H54 (cell line): ENCODE data around the gene PDE6H.

ENCODE experiments used
- DNase-seq: peaks from one replicate; pipeline ENCODE4 v3.0.0; 2011; ENCODE audit warnings: low spot score, mixed read lengths; ENCODE audit not compliant: insufficient read length
- FAIRE-seq: peaks from 3 replicates; lab custom pipeline; 2011; peaks lifted over from hg19 to GRCh38; lab: Jason Lieb, UNC
- POLR2A ChIP-seq: IDR thresholded peaks from 2 replicates; pipeline ENCODE4 v1.6.1; 2011; ENCODE audit warnings: low read depth, mild to moderate bottlenecking, low read length

The PDE6H gene

DNA sequence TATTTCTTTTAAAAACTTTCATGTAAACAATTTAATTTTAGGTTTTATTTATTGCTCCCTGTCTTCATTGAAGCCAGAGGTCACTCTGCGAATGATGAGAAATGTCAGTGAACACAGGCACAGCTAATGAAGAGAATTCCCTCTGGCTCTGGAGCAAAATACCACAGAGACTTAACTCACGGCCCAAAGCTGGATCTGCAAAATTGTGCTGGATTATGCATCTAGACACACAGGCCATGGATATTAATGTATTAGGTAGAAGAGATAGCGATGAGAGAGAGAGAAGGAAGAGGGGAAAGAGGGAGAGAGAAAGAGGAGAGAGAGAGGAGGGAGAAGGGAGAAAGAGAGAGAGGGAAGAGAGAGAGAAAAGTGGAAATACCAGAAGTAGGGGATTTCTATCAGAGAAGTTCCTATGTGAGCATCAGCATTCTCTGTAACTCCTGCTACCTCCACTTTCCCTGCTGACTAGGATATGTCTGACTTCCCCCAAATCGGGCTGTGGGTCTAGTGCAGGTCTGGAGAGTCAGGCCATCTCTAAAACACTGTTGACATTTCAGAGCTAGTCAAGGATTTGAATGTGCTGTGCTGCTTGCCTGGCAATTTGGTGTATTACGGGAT, 15.2 kb upstream of the PDE6H start:
- TF ChIP-seq POLR2A = no peak
- FAIRE-seq = no peak
- no peak for DNase-seq

- TF ChIP-seq POLR2A = no peak
- FAIRE-seq (no peak), DNase-seq (no peak)
These were observed 14.3 kb upstream of the PDE6H start for GRCh38 chr12:14958361-14959125.

DNA sequence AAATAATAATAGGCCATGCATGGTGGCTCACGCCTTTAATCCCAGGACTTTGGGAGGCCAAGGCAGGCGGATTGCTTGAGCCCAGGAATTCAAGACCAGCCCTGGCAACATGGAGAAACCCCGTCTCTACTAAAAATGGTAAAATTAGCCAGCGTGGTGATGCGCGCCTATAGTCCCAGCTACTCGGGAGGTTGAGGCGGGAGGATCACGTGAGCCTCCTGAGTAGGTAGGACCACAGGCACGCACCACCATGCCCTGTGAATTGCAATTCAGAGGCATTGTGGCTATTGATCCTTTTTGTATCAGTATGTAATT, 13.8 kb upstream of the PDE6H start:
- FAIRE-seq (no peak), DNase-seq (no peak)
- TF ChIP-seq POLR2A = no peak

DNA sequence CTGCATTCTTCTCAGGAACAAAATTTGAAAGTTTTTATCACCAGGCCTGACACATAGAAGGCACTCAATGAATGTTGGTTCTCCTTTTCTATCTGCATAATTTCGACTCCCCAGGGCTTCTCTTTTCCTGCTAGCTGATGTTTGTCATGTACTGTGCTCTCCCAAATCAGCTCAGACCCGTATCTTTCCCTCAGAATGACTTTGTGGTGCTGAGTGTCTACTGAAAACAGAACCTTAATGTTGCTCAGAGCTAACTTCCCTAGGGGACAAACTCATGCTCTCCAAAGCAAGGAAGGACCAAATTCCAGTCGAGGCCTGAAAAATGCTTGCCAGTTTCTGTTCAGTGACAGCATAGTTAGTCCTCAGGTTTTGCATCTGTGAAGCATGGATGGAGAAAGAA, 13.4 kb upstream of the PDE6H start:
- DNase-seq (no peak), FAIRE-seq (no peak)
- TF ChIP-seq POLR2A = no peak

DNA sequence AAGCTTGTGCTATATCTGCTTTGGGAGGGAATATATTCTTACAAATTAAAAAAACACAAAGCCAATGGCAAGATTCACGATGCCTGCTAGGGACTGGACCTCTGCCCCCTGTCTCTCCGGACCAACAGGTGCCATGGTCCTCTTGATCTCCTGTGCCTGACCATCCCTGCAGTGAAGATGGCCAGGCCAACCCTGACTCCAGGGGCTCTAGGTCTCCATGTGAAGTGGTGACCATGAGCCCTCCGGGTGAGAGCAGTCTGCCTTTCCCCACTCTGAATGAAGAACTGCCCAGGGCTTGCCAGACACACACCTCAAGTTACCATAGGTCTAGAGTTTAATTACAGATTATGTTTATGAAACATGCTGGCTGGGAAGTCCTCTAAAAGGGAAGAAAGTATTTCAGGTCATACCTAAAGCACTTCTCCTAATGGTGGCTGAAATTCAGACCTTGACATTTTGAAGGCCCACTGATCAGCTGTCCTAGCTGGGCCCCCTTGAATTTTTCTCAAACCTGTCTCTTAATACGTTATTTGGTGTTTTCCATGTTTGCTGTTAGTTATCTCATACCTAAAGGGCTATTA, 12.8 kb upstream of the PDE6H start:
- TF ChIP-seq POLR2A = no peak
- DNase-seq (no peak), FAIRE-seq (no peak)

- no peak for TF ChIP-seq POLR2A
- DNase-seq (peak; percentile 15), FAIRE-seq (peak; percentile 6)
These were observed 12.0 kb upstream of the PDE6H start for GRCh38 chr12:14960548-14961465.

DNA sequence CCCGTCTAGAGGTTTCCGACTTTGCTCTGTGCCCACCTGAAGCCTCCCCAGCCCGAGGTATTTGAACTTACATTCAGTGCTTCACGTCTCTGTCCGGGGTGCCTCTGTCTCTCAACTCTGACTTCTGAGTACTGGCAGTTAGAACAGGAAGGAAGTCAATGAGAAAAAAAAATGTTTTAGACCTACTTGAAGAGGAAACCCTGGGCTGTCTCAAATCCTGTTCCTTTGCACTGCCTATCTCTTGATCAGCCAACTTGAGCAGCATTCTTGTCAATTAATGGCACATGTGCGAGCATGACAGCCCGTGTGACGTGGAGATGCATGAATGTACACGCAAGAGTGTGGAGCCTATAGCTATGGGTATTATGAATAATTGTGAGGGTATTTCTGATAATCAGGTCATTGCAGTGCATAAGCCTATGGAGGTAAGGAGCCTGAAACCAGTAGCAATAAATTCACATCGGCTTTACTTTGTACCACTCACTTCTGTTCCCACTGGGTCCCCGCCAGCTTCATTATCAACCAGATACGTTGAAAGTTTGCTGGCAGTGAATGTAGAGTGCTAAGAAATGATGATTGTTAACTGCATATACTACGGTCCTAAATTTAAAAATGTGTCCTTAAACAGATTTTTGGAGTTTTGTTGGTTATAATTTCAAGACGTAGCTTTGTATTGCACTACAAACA, 11.2 kb upstream of the PDE6H start, which contains the start of gene ARHGDIB:
Gene ARHGDIB, minus strand, starts transcription at position 136 of the 687 bp plus-strand sequence. CDS start 10,889 bp downstream, outside the sequence.
- no peak for FAIRE-seq
- no peak for TF ChIP-seq POLR2A
- DNase-seq = no peak

GRCh38 chr12:14962153-14962539, 10.7 kb upstream of the PDE6H start:
- no peak for DNase-seq
- no peak for FAIRE-seq
- no peak for TF ChIP-seq POLR2A

GRCh38 chr12:14962797-14963196, 10.0 kb upstream of the PDE6H start:
- no peak for TF ChIP-seq POLR2A
- FAIRE-seq (no peak), DNase-seq (no peak)

- no peak for FAIRE-seq
These were observed 9.3 kb upstream of the PDE6H start for GRCh38 chr12:14963520-14963919.

DNA sequence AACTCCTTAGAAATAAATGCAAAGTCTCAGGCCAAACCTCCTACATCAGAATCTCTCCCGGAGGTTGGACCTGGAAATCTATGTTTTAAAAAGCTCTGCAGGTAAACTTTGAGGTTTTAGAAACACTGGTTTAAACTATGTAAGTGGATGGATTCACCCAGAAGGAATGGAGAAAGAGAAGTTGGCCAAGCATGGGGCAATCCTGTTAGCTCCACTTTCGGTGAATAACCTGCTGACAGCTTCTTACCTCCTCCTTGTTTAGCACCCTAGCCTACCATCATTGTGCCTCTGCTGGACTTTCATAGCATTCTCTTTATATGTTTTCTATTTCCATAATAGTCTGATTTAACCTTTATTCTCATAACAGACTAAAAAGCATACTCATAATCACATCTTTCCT, 8.4 kb upstream of the PDE6H start:
- DNase-seq (no peak), FAIRE-seq (no peak)
- TF ChIP-seq POLR2A = no peak

More at GRCh38 chr12:14963520-14963919, 9.3 kb upstream of the PDE6H start:
- no peak for TF ChIP-seq POLR2A
- DNase-seq = no peak

- DNase-seq (no peak), FAIRE-seq (no peak)
- TF ChIP-seq POLR2A = no peak
These were observed 7.6 kb upstream of the PDE6H start for GRCh38 chr12:14965221-14965620.

GRCh38 chr12:14968478-14968877, 4.4 kb upstream of the PDE6H start:
- FAIRE-seq = no peak

More at GRCh38 chr12:14968478-14968877, 4.4 kb upstream of the PDE6H start:
- no peak for DNase-seq
- no peak for TF ChIP-seq POLR2A
